Activated CD8-positive, alpha-beta T cell treated with anti-CD3 and anti-CD28 coated beads for 36 hours (primary cell): ENCODE data around the gene SHISA6. TPM values are rescaled to one million over a fixed set of nuclear protein-coding genes. Genes with fewer than 3 reads are reported as not detected.

Experiments
- ATAC-seq: fragments of 200-7000 bp; cut with Tn5 transposase; one replicate; pipeline ENCODE4 v1.10.0; 2021; ENCODE audit warnings: mild to moderate bottlenecking, moderate library complexity
- CTCF ChIA-PET: fragments of 350-600 bp; sonication (Branson Sonifier 250); formaldehyde crosslinking; loops from one replicate; lab custom pipeline; 2021; ENCODE audit warnings: antibody characterized with exemption; lab: Charles Lee
- POLR2A ChIA-PET: fragments of 350-600 bp; sonication (Branson Sonifier 250); formaldehyde crosslinking; loops from one replicate; lab custom pipeline; 2021; ENCODE audit warnings: antibody characterized with exemption; lab: Charles Lee
- DNase-seq: peaks from one replicate; pipeline ENCODE4 v3.0.0-alpha.2; 2020
- H3K27ac Mint-ChIP-seq: one replicate; pipeline ENCODE4 v1.8.0; 2021; ENCODE audit warnings: mild to moderate bottlenecking, mixed read lengths
- H3K27me3 Mint-ChIP-seq: one replicate; pipeline ENCODE4 v1.8.0; 2021; ENCODE audit warnings: mixed read lengths
- H3K36me3 Mint-ChIP-seq: one replicate; pipeline ENCODE4 v1.8.0; 2021; ENCODE audit warnings: low read depth, mixed read lengths
- H3K4me1 Mint-ChIP-seq: one replicate; pipeline ENCODE4 v1.8.0; 2021; ENCODE audit warnings: low read depth, mixed read lengths
- H3K4me3 Mint-ChIP-seq: one replicate; pipeline ENCODE4 v1.8.0; 2021; ENCODE audit warnings: mild to moderate bottlenecking, moderate library complexity, mixed read lengths
- H3K9me3 Mint-ChIP-seq: one replicate; pipeline ENCODE4 v1.8.0; 2021; ENCODE audit warnings: mixed read lengths
- CTCF ChIP-seq: fragments of 200-600 bp; IDR thresholded peaks from one replicate; pipeline ENCODE4 v1.8.0; 2022; ENCODE audit warnings: antibody characterized with exemption, mild to moderate bottlenecking
- intact Hi-C: fragments of 100-400 bp; cut with micrococcal nuclease; formaldehyde crosslinking; loops from one replicate; pipeline ENCODE4 v1.10.0; 2022
- total RNA-seq, 2 experiments: library from RNA; stranded (reverse); gene quantifications; one replicate each; pipeline ENCODE4 v1.2.3, GENCODE V29; 2021

Gene SHISA6
- total RNA-seq: not detected

DNA sequence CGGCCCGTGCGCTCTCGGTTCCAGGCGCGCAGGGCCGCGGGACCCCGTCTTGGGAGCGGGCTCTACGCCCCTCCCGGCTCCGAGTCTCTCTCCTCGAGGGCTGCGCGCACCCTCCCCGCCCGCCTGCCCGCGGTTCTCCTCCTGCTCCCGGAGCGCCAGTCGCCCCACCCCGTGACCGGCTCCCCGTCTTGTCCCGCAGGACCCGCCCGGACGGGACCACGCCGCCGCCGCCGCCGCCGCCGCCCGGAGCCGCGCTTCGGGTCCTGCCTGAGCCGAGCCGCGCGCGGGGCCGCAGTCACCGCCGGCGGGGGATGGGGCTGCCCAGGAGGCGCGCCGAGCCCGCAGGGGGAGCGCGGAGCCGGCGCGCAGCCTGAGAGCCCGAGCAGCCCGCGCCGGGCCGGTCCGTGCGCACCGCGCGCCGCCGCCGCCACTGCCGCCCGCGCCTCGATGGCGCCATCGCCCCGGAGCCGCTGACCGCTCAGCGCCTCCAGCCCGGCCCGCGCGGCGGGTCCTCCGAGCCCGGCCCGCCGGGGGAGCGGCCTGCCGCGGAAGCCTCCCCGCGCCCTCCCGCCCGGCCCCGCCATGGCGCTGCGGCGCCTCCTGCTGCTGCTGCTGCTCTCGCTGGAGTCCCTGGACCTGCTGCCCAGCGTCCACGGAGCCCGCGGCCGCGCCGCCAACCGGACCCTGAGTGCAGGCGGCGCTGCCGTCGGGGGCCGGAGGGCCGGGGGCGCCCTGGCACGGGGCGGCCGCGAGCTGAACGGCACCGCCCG lies at the start of gene SHISA6:
Gene SHISA6, plus strand, starts transcription at position 373 of the 770 bp plus-strand sequence.
- intact Hi-C loops: no loop called here
- Mint-ChIP-seq H3K36me3 (no peaks in the 10 kb centered on the region), H3K9me3 (no peaks in the 10 kb centered on the region), H3K27ac (no peak within 1 kb of the TSS), H3K4me1 (no peaks in the 10 kb centered on the region), H3K27me3 (peaks cover 43% of the 10 kb centered on the region), H3K4me3 (no peak within 1 kb of the TSS)
- no peak for ATAC-seq
- ChIA-PET CTCF (no interaction called here), POLR2A (no interaction called here)
- TF ChIP-seq CTCF: no peak
- no peak for DNase-seq

DNA sequence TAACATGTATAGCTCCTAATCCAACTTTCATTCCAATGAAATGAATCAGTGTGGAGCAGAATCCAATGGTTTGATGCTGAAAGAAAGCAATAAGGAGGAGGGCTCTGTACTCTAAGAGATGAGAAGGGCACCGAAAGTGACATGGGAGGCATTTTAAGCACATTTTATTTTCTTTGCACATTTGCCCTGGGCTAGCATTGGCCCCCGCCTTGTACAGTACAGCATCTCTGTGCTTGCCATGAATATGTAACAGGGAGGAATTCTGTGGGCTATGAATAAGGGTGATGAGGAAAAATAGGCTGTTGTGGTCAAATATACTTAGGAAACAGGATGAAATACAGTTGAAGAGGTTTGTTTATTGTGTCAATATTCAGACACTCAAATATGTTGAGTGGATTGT lies 45.2 kb upstream of the SHISA6 start:
- intact Hi-C loops: no loop called here
- Mint-ChIP-seq H3K27ac (no peak overlapping the region), H3K27me3 (no peaks in the 10 kb centered on the region), H3K4me1 (no peaks in the 10 kb centered on the region), H3K9me3 (no peaks in the 10 kb centered on the region), H3K36me3 (no peaks in the 10 kb centered on the region), H3K4me3 (no peak overlapping the region)
- CTCF ChIA-PET: no interaction called here
- ATAC-seq (no peak), DNase-seq (no peak)
- POLR2A ChIA-PET: no interaction called here
- no peak for TF ChIP-seq CTCF

- ChIA-PET POLR2A (no interaction called here), CTCF (no interaction called here)
- no peak overlapping the region for H3K4me3 Mint-ChIP-seq
- DNase-seq (no peak), ATAC-seq (no peak)
- H3K27me3 Mint-ChIP-seq: no peaks in the 10 kb centered on the region
- H3K4me1 Mint-ChIP-seq: no peaks in the 10 kb centered on the region
- H3K36me3 Mint-ChIP-seq: no peaks in the 10 kb centered on the region
- no peak overlapping the region for H3K27ac Mint-ChIP-seq
- H3K9me3 Mint-ChIP-seq: peaks cover 1% of the 10 kb centered on the region
- TF ChIP-seq CTCF: no peak
- intact Hi-C loops: no loop called here
These were observed 36.0 kb upstream of the SHISA6 start for GRCh38 chr17:11204991-11205390.

GRCh38 chr17:11205659-11206058 lies 35.4 kb upstream of the SHISA6 start:
- DNase-seq: no peak
- H3K9me3 Mint-ChIP-seq: peaks cover 6% of the 10 kb centered on the region
- no peaks in the 10 kb centered on the region for H3K36me3 Mint-ChIP-seq
- no peak overlapping the region for H3K4me3 Mint-ChIP-seq
- ATAC-seq: no peak
- TF ChIP-seq CTCF: no peak
- ChIA-PET CTCF (no interaction called here), POLR2A (interaction anchor here (0.6 kb wide), 1 partner anchor 59 kb away, joined by 3 read pairs; no protein-coding TSS in a partner anchor)
- intact Hi-C loops: no loop called here
- H3K27ac Mint-ChIP-seq: no peak overlapping the region
- H3K4me1 Mint-ChIP-seq: no peaks in the 10 kb centered on the region
- H3K27me3 Mint-ChIP-seq: no peaks in the 10 kb centered on the region

DNA sequence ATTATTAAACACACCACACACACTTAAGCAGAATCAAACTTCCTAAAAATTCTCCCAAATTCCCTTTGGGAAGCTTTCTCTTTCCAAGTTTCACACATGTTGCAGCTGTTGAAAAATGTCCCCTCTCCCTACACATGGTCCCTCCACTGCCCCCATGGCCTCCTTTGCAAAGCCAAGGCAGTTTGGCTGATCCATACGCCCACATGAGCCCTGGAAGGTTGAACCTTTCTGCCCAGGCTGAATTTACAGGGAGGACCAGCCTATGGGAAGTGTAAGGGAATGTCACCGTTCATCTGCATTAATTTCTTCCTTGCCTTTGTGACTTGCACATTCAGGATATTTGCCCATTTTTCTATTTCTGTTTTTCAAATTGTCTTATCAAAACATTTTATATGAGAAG lies 31.1 kb upstream of the SHISA6 start:
- POLR2A ChIA-PET: no interaction called here

More for the DNA sequence above, 31.1 kb upstream of the SHISA6 start:
- no peaks in the 10 kb centered on the region for H3K27me3 Mint-ChIP-seq
- CTCF ChIA-PET: no interaction called here
- H3K36me3 Mint-ChIP-seq: no peaks in the 10 kb centered on the region
- no peak overlapping the region for H3K4me3 Mint-ChIP-seq
- no peak for DNase-seq
- ATAC-seq: no peak
- H3K4me1 Mint-ChIP-seq: no peaks in the 10 kb centered on the region
- peaks cover 8% of the 10 kb centered on the region for H3K9me3 Mint-ChIP-seq
- no peak overlapping the region for H3K27ac Mint-ChIP-seq
- intact Hi-C loops: no loop called here
- no peak for TF ChIP-seq CTCF
